Natural killer cell (primary cell): ENCODE data around the gene SLC12A8. TPM values are rescaled to one million over a fixed set of nuclear protein-coding genes. Genes with fewer than 3 reads are reported as not detected.

Experiments
- ATAC-seq, 3 donors: fragments of 150-1000 bp in 2 of 3; fragments of 200-7000 bp in 1 of 3; cut with Tn5 transposase; 1 replicate in 1 of 3; 2 replicates in 2 of 3; pipeline ENCODE4 v1.10.0; 2021; ENCODE audit warnings: mild to moderate bottlenecking in 2 of 3, moderate library complexity in 2 of 3
- DNase-seq, 2 donors: peaks; one replicate each; pipeline versions ENCODE4 v3.0.0 to v3.0.0-alpha.2; 2013 to 2021; ENCODE audit warnings: mixed read lengths in 1 of 2
- H3K27ac ChIP-seq: one replicate; pipeline ENCODE4 v1.5.1; 2013; ENCODE audit warnings: mild to moderate bottlenecking, low read length
- H3K27me3 ChIP-seq: one replicate; pipeline ENCODE4 v1.6.1; 2013; ENCODE audit warnings: low read length; ENCODE audit not compliant: control insufficient read depth, insufficient read depth
- H3K36me3 ChIP-seq: one replicate; pipeline ENCODE4 v1.6.1; 2013; ENCODE audit warnings: low read length; ENCODE audit not compliant: control insufficient read depth, insufficient read depth
- H3K4me1 ChIP-seq: one replicate; pipeline ENCODE4 v1.6.1; 2013; ENCODE audit warnings: low read length; ENCODE audit not compliant: control insufficient read depth, insufficient read depth
- H3K4me3 ChIP-seq: one replicate; pipeline ENCODE4 v1.5.1; 2013; ENCODE audit warnings: low read length
- H3K9me3 ChIP-seq: one replicate; pipeline ENCODE4 v1.6.1; 2013; ENCODE audit warnings: low read length; ENCODE audit not compliant: control insufficient read depth, insufficient read depth
- H3K27ac Mint-ChIP-seq, 2 donors: one replicate each; pipeline ENCODE4 v1.8.0; 2022; ENCODE audit warnings: mild to moderate bottlenecking in 2 of 2, mixed read lengths in 2 of 2, moderate library complexity in 1 of 2
- H3K27me3 Mint-ChIP-seq, 2 donors: one replicate each; pipeline ENCODE4 v1.8.0; 2022; ENCODE audit warnings: low read depth in 2 of 2, mixed read lengths in 2 of 2
- H3K36me3 Mint-ChIP-seq: one replicate; pipeline ENCODE4 v1.8.0; 2022; ENCODE audit warnings: mixed read lengths
- H3K4me1 Mint-ChIP-seq, 2 donors: one replicate each; pipeline ENCODE4 v1.8.0; 2022; ENCODE audit warnings: mixed read lengths in 2 of 2
- H3K4me3 Mint-ChIP-seq: one replicate; pipeline ENCODE4 v1.8.0; 2022; ENCODE audit warnings: mild to moderate bottlenecking, moderate library complexity, mixed read lengths
- H3K9me3 Mint-ChIP-seq, 2 donors: one replicate each; pipeline ENCODE4 v1.8.0; 2022; ENCODE audit warnings: mixed read lengths in 2 of 2
- WGBS: methylation state at CpG from one replicate; pipeline ENCODE4 v1.1.7; 2013; ENCODE audit warnings: missing lambda C conversion rate; ENCODE audit not compliant: insufficient coverage; 5-methylcytosine and 5-hydroxymethylcytosine counted together
- intact Hi-C: fragments of 100-400 bp; cut with micrococcal nuclease; formaldehyde crosslinking; loops from one replicate; pipeline ENCODE4 v1.14.2; 2022
- total RNA-seq, 4 donors: library from RNA; stranded (reverse); fragments of 120-200 nt in 1 of 4; gene quantifications; one replicate each; pipeline versions ENCODE4 v1.2.3 to v1.2.4, GENCODE V29; 2013 to 2022
- TF ChIP-seq, protein P1 (sequence below): fragments of 200-600 bp; IDR thresholded peaks from one replicate; pipeline ENCODE4 v1.8.0; 2022; ENCODE audit warnings: antibody characterized with exemption

Gene SLC12A8
- total RNA-seq, 3 donors from 2014 or later (not counting 1 experiment from before 2014, with no cell fraction given) = 0.25 to 1.4 (median 0.61) TPM

DNA sequence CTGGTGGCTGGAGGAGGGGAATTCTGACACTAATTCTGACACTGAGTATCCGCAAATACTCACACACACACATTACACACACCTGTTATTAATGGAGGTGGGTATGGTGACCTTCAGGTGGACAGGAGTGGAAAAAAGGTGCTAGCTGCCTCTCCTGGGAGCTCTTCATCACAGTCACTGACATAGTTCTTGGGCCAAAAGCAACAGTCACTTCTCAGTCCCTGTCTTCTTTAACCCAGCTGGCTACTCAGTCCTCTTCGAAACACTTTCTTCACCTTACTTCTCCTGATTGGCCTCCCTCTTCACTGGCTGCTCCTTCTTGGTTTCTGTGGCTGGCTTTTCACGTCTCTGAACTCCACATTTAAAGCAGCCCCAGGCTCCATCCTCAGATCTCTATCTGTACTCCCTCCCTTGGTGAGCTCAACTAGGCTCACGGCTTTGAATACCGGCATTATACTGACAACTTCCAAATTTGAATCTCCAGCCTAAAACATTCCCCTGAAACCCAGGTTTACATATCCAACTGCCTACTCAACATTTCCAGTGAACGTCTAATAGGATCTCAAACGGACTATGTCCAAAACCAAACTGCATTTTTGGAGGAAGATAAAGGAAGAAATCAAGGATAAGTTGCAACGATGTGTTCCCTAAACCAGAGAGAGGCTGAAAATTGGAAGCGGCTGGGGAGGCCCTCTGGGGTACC is 103.6 kb downstream of the SLC12A8 start:
- Mint-ChIP-seq H3K4me1 (peaks cover 25 to 40% of the 10 kb centered on the region in 2 donors), H3K27me3 (no peaks in the 10 kb centered on the region), H3K36me3 (no peaks in the 10 kb centered on the region), H3K27ac (no peak overlapping the region), H3K4me3 (no peak overlapping the region), H3K9me3 (peaks cover 0 to 2% of the 10 kb centered on the region in 2 donors)
- DNase-seq (no peak), ATAC-seq (no peak)
- H3K27me3 ChIP-seq = no peaks in the 10 kb centered on the region
- TF ChIP-seq, protein P1, sequence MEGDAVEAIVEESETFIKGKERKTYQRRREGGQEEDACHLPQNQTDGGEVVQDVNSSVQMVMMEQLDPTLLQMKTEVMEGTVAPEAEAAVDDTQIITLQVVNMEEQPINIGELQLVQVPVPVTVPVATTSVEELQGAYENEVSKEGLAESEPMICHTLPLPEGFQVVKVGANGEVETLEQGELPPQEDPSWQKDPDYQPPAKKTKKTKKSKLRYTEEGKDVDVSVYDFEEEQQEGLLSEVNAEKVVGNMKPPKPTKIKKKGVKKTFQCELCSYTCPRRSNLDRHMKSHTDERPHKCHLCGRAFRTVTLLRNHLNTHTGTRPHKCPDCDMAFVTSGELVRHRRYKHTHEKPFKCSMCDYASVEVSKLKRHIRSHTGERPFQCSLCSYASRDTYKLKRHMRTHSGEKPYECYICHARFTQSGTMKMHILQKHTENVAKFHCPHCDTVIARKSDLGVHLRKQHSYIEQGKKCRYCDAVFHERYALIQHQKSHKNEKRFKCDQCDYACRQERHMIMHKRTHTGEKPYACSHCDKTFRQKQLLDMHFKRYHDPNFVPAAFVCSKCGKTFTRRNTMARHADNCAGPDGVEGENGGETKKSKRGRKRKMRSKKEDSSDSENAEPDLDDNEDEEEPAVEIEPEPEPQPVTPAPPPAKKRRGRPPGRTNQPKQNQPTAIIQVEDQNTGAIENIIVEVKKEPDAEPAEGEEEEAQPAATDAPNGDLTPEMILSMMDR = no peak
- 81% methylated on average over 8 of the region's 9 CpGs for WGBS
- no peaks in the 10 kb centered on the region for H3K36me3 ChIP-seq
- intact Hi-C loops = no loop called here
- H3K9me3 ChIP-seq = no peaks in the 10 kb centered on the region
- H3K4me3 ChIP-seq = no peak overlapping the region
- H3K4me1 ChIP-seq = peaks cover 25% of the 10 kb centered on the region
- no peak overlapping the region for H3K27ac ChIP-seq

DNA sequence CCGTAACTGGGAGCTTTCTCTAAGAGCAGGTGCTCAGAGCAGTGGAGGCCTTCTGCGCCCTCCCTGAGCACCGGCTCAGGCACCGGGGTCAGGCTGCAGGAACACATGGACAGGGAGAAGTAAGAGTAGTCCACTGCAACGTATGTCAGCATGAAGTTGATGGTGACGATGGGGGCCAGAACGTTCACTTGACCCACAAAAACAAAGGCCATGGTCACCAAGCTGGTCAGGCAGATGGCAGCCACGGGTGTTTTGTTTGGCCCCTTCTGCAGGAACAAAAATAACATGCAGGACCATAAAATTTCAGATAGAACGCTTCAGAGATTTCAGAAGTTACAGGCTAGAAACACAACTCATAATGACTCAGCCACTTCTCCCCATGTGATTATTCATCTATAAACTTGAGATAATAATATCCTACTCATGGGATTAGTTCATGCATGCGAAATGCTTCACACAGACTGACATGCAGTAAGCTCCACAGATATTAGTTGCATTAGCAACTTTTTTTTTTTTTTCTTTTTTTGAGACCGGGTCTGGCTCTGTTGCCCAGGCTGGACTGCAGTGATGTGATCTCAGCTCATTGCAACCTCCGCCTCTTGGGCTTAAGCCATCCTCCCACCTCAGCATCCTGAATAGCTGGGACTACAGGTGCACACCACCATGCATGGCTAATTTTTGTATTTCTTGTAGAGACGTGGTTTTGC is 104.5 kb downstream of the SLC12A8 start:
- H3K4me1 Mint-ChIP-seq = peaks cover 25 to 33% of the 10 kb centered on the region in 2 donors
- no peaks in the 10 kb centered on the region for H3K36me3 ChIP-seq
- no peak overlapping the region for H3K4me3 Mint-ChIP-seq
- H3K9me3 Mint-ChIP-seq = peaks cover 0 to 2% of the 10 kb centered on the region in 2 donors
- H3K9me3 ChIP-seq = no peaks in the 10 kb centered on the region
- no peaks in the 10 kb centered on the region for H3K36me3 Mint-ChIP-seq
- H3K27ac Mint-ChIP-seq = no peak overlapping the region
- no peak overlapping the region for H3K27ac ChIP-seq
- intact Hi-C loops = no loop called here
- no peaks in the 10 kb centered on the region for H3K27me3 ChIP-seq
- TF ChIP-seq, protein P1 = no peak
- ATAC-seq (no peak), DNase-seq (no peak)
- no peaks in the 10 kb centered on the region for H3K27me3 Mint-ChIP-seq
- H3K4me3 ChIP-seq = no peak overlapping the region
- peaks cover 25% of the 10 kb centered on the region for H3K4me1 ChIP-seq
- WGBS = 78% methylated on average over 12 of the region's 13 CpGs

DNA sequence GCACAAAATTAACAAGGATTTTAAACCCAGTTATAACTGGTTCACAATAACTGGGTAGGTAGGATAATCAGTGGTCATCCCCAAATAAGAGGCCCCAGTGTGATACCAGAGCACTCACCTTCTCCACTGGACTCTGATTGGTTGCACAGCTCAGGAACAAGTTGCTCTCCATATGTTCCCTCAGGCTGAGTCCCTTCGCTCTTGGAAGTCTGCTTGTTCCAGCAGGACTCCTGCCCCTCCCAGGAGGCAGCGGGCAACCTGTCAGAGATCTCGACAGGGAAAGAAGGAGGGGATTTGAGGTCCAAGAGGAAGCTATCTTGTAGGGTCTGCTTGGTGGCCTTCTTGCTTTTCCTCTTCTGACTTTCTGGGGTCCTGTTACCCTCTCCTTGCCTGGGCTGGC is 105.2 kb downstream of the SLC12A8 start:
- Histone ChIP-seq H3K4me3 (no peak overlapping the region), H3K27ac (no peak overlapping the region), H3K27me3 (no peaks in the 10 kb centered on the region), H3K4me1 (peaks cover 25% of the 10 kb centered on the region), H3K9me3 (no peaks in the 10 kb centered on the region), H3K36me3 (no peaks in the 10 kb centered on the region)
- H3K4me1 Mint-ChIP-seq = peaks cover 25 to 30% of the 10 kb centered on the region in 2 donors
- H3K36me3 Mint-ChIP-seq = no peaks in the 10 kb centered on the region
- DNase-seq = no peak
- WGBS = 96% methylated on average over 3 of the region's 3 CpGs
- peaks cover 0 to 2% of the 10 kb centered on the region in 2 donors for H3K9me3 Mint-ChIP-seq
- no peak overlapping the region for H3K4me3 Mint-ChIP-seq
- TF ChIP-seq, protein P1 = no peak
- intact Hi-C loops = no loop called here
- no peaks in the 10 kb centered on the region for H3K27me3 Mint-ChIP-seq
- no peak overlapping the region for H3K27ac Mint-ChIP-seq
- no peak for ATAC-seq
